Heart right ventricle (tissue), 16 donors: ENCODE results near the gene LCE2B. TPM values are rescaled to one million over a fixed set of nuclear protein-coding genes. Genes with fewer than 3 reads are reported as not detected.

ENCODE experiments used
- ATAC-seq, 8 donors: fragments of 200-7000 bp; cut with Tn5 transposase; one replicate each; pipeline ENCODE4 v1.9.1; 2020; ENCODE audit warnings: mild to moderate bottlenecking in 8 of 8, moderate library complexity in 8 of 8, moderate number of reproducible peaks in 1 of 8
- DNase-seq, 2 donors: peaks; one replicate each; pipeline ENCODE4 v3.0.0-alpha.2; 2020
- H3K27ac ChIP-seq, 10 donors: fragments of 200-600 bp; sonication (generic) in 2 of 10; one replicate each; pipeline versions ENCODE4 v1.5.0 to v1.8.0; 2020 to 2022; ENCODE audit warnings: mild to moderate bottlenecking in 3 of 10
- H3K27me3 ChIP-seq, 7 donors: fragments of 200-600 bp; one replicate each; pipeline ENCODE4 v1.8.0; 2021 to 2022; ENCODE audit warnings: mild to moderate bottlenecking in 2 of 7
- H3K36me3 ChIP-seq, 9 donors: fragments of 200-600 bp; sonication (generic) in 1 of 9; one replicate each; pipeline versions ENCODE4 v1.5.0 to v1.8.0; 2020 to 2022; ENCODE audit warnings: mild to moderate bottlenecking in 2 of 9
- H3K4me1 ChIP-seq, 9 donors: fragments of 200-600 bp; sonication (generic) in 1 of 9; one replicate each; pipeline versions ENCODE4 v1.5.0 to v1.8.0; 2020 to 2022; ENCODE audit warnings: mild to moderate bottlenecking in 4 of 9
- H3K4me3 ChIP-seq, 10 donors: fragments of 200-600 bp; sonication (generic) in 2 of 10; one replicate each; pipeline versions ENCODE4 v1.5.0 to v1.8.0; 2020 to 2022; ENCODE audit warnings: mild to moderate bottlenecking in 7 of 10, moderate library complexity in 2 of 10
- H3K9me3 ChIP-seq, 11 donors: fragments of 200-600 bp in 10 of 11; sonication (generic) in 2 of 11; one replicate each; pipeline versions ENCODE4 v1.5.0 to v1.8.0; 2013 to 2022; ENCODE audit warnings: mild to moderate bottlenecking in 2 of 11, control low read depth in 1 of 11, moderate library complexity in 1 of 11
- CTCF ChIP-seq, 9 donors: fragments of 200-600 bp; sonication (generic) in 2 of 9; IDR thresholded peaks; one replicate each; pipeline versions ENCODE4 v1.5.0 to v1.8.0; 2021 to 2022; ENCODE audit warnings: antibody characterized with exemption in 9 of 9, mild to moderate bottlenecking in 5 of 9, moderate library complexity in 1 of 9
- WGBS, 2 donors: extraction: QIAGEN DNeasy Blood & Tissue Kit; methylation state at CpG; one replicate each; pipeline ENCODE4 v1.1.7; 2013; ENCODE audit warnings: inconsistent platforms in 1 of 2; 5-methylcytosine and 5-hydroxymethylcytosine counted together
- intact Hi-C, 10 donors: fragments of 100-400 bp; cut with DNase I; formaldehyde crosslinking; loops; one replicate each; pipeline versions ENCODE4 v1.11.1 to v1.14.2; 2022
- polyA plus RNA-seq, 2 donors: library from polyadenylated mRNA; stranded (reverse); fragments of 200-250 nt; gene quantifications; one replicate each; pipeline ENCODE4 v1.2.3, GENCODE V29; 2013
- total RNA-seq, 10 donors: library from RNA; stranded (reverse); fragmentation: NEBNext Ultra II Directional in 3 of 10; extraction: Animal tissue kit (Norgen Biotek cat#: 25700) in 3 of 10; gene quantifications; one replicate each; pipeline versions ENCODE4 v1.2.1 to v1.2.4, GENCODE V29; 2021 to 2023
- donor health status: Arrhythmogenic right ventricular cardiomyopathy.
- donor health status: ischemic (EF 13 %, LVEDD 7.1; RV severe dilation, severe dysfunction).
- donor health status: healthy with polysubstance abuse.
- donor health status: DM: no; HTN: yes; CAD: no.
- donor health status: DM: no; HTN: no; CAD: no.
- donor health status: ischemic (EF 25% LVEDD 6.9; RV normal size, moderate dysfunction).
- donor health status: ischemic (EF 25% LVEDD 5.7; RV mildly dilated, moderate dysfunction).
- donor health status: healthy.
- donor health status: DM: yes; HTN: yes; CAD: no.
- donor health status: Ischemic cardiomyopathy.
- donor health status: ischemic (EF 35%, LVEDD 5.7; RV mildly dilated, moderate dysfunction).
- donor health status: nonischemic (EF 11% LVEDD 7.7; RV severe dilation, severe dysfunction).
- donor health status: DM: yes; HTN: yes; CAD: no.
- donor health status: PGD.
- donor health status: ischemic (EF 29% LVEDD 5.4; RV normal size, mild dysfunction).
- donor health status: nonischemic (EF 23%, LVEDD 6.1; RV moderate dilation, normal function).

LCE2B gene
- total and polyA plus RNA-seq, 12 donors, result not detected

- Histone ChIP-seq H3K9me3 (no peaks in the 10 kb centered on the region), H3K36me3 (no peaks in the 10 kb centered on the region), H3K4me1 (no peaks in the 10 kb centered on the region), H3K4me3 (no peak overlapping the region), H3K27ac (no peak overlapping the region), H3K27me3 (peaks cover 0 to 28% (median 5%) of the 10 kb centered on the region in 7 donors)
- TF ChIP-seq CTCF (IDR thresholded peaks at IDR 0.05), result peak in 6 of 9 donors; percentile 32 to 66 (median 46)
- ATAC-seq (no peak), DNase-seq (no peak)
- 30 to 31% methylated on average over 10 of the region's 10 CpGs for WGBS, 2 donors
- intact Hi-C loops, result loop anchor here in 1 of 10 donors (10.0 kb wide), 1 partner anchor 571 kb away; no protein-coding TSS in a partner anchor
Measured at GRCh38 chr1:152654110-152654509, 31.8 kb upstream of the LCE2B start.

GRCh38 chr1:152656459-152656858, 29.5 kb upstream of the LCE2B start:
- no peaks in the 10 kb centered on the region for H3K36me3 ChIP-seq
- H3K27me3 ChIP-seq, result peaks cover 0 to 15% (median 5%) of the 10 kb centered on the region in 7 donors
- no peaks in the 10 kb centered on the region for H3K4me1 ChIP-seq
- DNase-seq (no peak), ATAC-seq (no peak)
- no peak overlapping the region for H3K27ac ChIP-seq
- intact Hi-C loops, result loop anchor here in 1 of 10 donors (10.0 kb wide), 1 partner anchor 568 kb away; no protein-coding TSS in a partner anchor
- no peak overlapping the region for H3K4me3 ChIP-seq
- no peaks in the 10 kb centered on the region for H3K9me3 ChIP-seq
- no peak for TF ChIP-seq CTCF (IDR thresholded peaks at IDR 0.05)
- 60 to 61% methylated on average over 2 of the region's 2 CpGs for WGBS, 2 donors

- Histone ChIP-seq H3K36me3 (no peaks in the 10 kb centered on the region), H3K27ac (no peak overlapping the region), H3K4me3 (no peak overlapping the region), H3K9me3 (no peaks in the 10 kb centered on the region), H3K4me1 (no peaks in the 10 kb centered on the region), H3K27me3 (peaks cover 0 to 14% (median 2%) of the 10 kb centered on the region in 7 donors)
- 79 to 87% methylated on average over 4 of the region's 4 CpGs for WGBS, 2 donors
- intact Hi-C loops, result loop anchor here in 1 of 10 donors (10.0 kb wide), 1 partner anchor 567 kb away; no protein-coding TSS in a partner anchor
- ATAC-seq (no peak), DNase-seq (no peak)
- no peak for TF ChIP-seq CTCF (IDR thresholded peaks at IDR 0.05)
Measured at GRCh38 chr1:152657677-152658076, 28.2 kb upstream of the LCE2B start.

- Histone ChIP-seq H3K9me3 (no peaks in the 10 kb centered on the region), H3K36me3 (no peaks in the 10 kb centered on the region), H3K4me1 (no peaks in the 10 kb centered on the region), H3K27ac (no peak overlapping the region), H3K27me3 (peaks cover 0 to 21% (median 6%) of the 10 kb centered on the region in 7 donors), H3K4me3 (no peak overlapping the region)
- intact Hi-C loops, result loop anchor here in 1 of 10 donors (10.0 kb wide), 1 partner anchor 566 kb away; no protein-coding TSS in a partner anchor
- ATAC-seq, result no peak
- no peak for TF ChIP-seq CTCF (IDR thresholded peaks at IDR 0.05)
- 90 to 91% methylated on average over 3 of the region's 3 CpGs for WGBS, 2 donors
- no peak for DNase-seq
Measured at GRCh38 chr1:152658649-152659048, 27.3 kb upstream of the LCE2B start.
